H1 (cell line): ENCODE results near the gene MEGF11. TPM values are rescaled to one million over a fixed set of nuclear protein-coding genes. Genes with fewer than 3 reads are reported as not detected.

Experiments used
- CTCF ChIA-PET: fragments of 300-600 bp; sonication (Branson Sonifier 250); formaldehyde crosslinking; loops from one replicate; lab custom pipeline; 2021; ENCODE audit not compliant: partially characterized antibody; lab: Charles Lee
- POLR2A ChIA-PET: fragments of 300-600 bp; sonication (Branson Sonifier 250); formaldehyde crosslinking; loops from one replicate; lab custom pipeline; 2021; ENCODE audit warnings: inconsistent platforms; ENCODE audit not compliant: partially characterized antibody; lab: Charles Lee
- DNase-seq, 2 experiments: peaks; one replicate each; pipeline versions ENCODE4 v3.0.0 to v3.0.0-alpha.2; 2010 to 2022; ENCODE audit warnings: low spot score in 2 of 2, low read depth in 1 of 2, mixed read lengths in 1 of 2
- FAIRE-seq: peaks from 2 replicates; lab custom pipeline; 2011; peaks lifted over from hg19 to GRCh38; lab: Jason Lieb, UNC
- H2AFZ ChIP-seq: 2 replicates; pipeline ENCODE4 v1.8.1; 2012; ENCODE audit warnings: low read length, inconsistent platforms
- H2AK5ac ChIP-seq: 2 replicates; pipeline ENCODE4 v1.6.1; 2013; ENCODE audit warnings: low read depth, low read length
- H2BK120ac ChIP-seq: replicated peaks from 2 replicates; pipeline ENCODE3; 2013; ENCODE audit warnings: low read depth, low read length, inconsistent platforms
- H2BK12ac ChIP-seq: 2 replicates; pipeline ENCODE4 v1.6.1; 2013; ENCODE audit warnings: low read depth, low read length
- H2BK15ac ChIP-seq: 2 replicates; pipeline ENCODE4 v1.6.1; 2013; ENCODE audit warnings: low read length
- H2BK20ac ChIP-seq: 2 replicates; pipeline ENCODE4 v1.6.1; 2013; ENCODE audit warnings: low read length
- H2BK5ac ChIP-seq: 2 replicates; pipeline ENCODE4 v1.6.1; 2013; ENCODE audit warnings: low read depth, low read length
- H3K14ac ChIP-seq: 2 replicates; pipeline ENCODE4 v1.6.1; 2013; ENCODE audit warnings: inconsistent platforms; ENCODE audit not compliant: insufficient read length
- H3K18ac ChIP-seq: 2 replicates; pipeline ENCODE4 v1.6.1; 2013; ENCODE audit warnings: low read length; ENCODE audit errors: extremely low read depth
- H3K23ac ChIP-seq: 2 replicates; pipeline ENCODE4 v1.6.1; 2013; ENCODE audit warnings: inconsistent platforms; ENCODE audit not compliant: insufficient read length
- H3K23me2 ChIP-seq: 2 replicates; pipeline ENCODE4 v1.6.1; 2013; ENCODE audit warnings: low read depth, low read length
- H3K27ac ChIP-seq: 2 replicates; pipeline ENCODE4 v1.6.1; 2011; ENCODE audit warnings: low read depth, low read length, inconsistent platforms
- H3K27me3 ChIP-seq, 4 experiments: replicated peaks in 1 of 4; 1 replicate in 1 of 4; 2 replicates in 3 of 4; pipeline versions ENCODE4 v1.6.1 to v1.8.1; 2011 to 2013; ENCODE audit warnings: low read length in 3 of 4, mild to moderate bottlenecking in 3 of 4, inconsistent platforms in 2 of 4, mixed read lengths in 2 of 4, moderate library complexity in 1 of 4; ENCODE audit not compliant: control insufficient read depth in 3 of 4, insufficient read depth in 3 of 4; ENCODE audit errors: extremely low read depth in 1 of 4
- H3K36me3 ChIP-seq, 4 experiments: 2 replicates each; pipeline versions ENCODE4 v1.6.1 to v1.8.1; 2011 to 2013; ENCODE audit warnings: mild to moderate bottlenecking in 4 of 4, low read length in 3 of 4, moderate library complexity in 2 of 4, control low read depth in 1 of 4, inconsistent platforms in 1 of 4; ENCODE audit not compliant: insufficient read depth in 4 of 4, control insufficient read depth in 2 of 4
- H3K4ac ChIP-seq: replicated peaks from 2 replicates; pipeline ENCODE3; 2013; ENCODE audit warnings: low read length, low read depth, mixed read lengths, inconsistent platforms; ENCODE audit not compliant: insufficient read length
- H3K4me1 ChIP-seq, 4 experiments: replicated peaks in 1 of 4; 1 replicate in 1 of 4; 2 replicates in 3 of 4; pipeline versions ENCODE4 v1.6.1 to v1.8.1; 2011 to 2013; ENCODE audit warnings: low read length in 3 of 4, inconsistent platforms in 2 of 4, mixed read lengths in 1 of 4; ENCODE audit not compliant: insufficient read depth in 4 of 4, control insufficient read depth in 3 of 4
- H3K4me2 ChIP-seq, 2 experiments: 2 replicates each; pipeline versions ENCODE4 v1.6.1 to v1.8.1; 2011 to 2013; ENCODE audit warnings: low read depth in 2 of 2, low read length in 2 of 2, control low read depth in 1 of 2, inconsistent platforms in 1 of 2, mild to moderate bottlenecking in 1 of 2; ENCODE audit not compliant: insufficient read depth in 1 of 2
- H3K4me3 ChIP-seq, 4 experiments: fragments of 200-600, 300-600 bp in 1 of 4; sonication (generic), shearing (Covaris generic), sonication (Bioruptor Twin) in 1 of 4; 2 replicates each; pipeline versions ENCODE4 v1.5.1 to v1.8.1; 2011 to 2016; ENCODE audit warnings: low read length in 4 of 4, low read depth in 3 of 4, control low read depth in 2 of 4, inconsistent platforms in 2 of 4, mild to moderate bottlenecking in 2 of 4, mixed read lengths in 1 of 4, moderate library complexity in 1 of 4; ENCODE audit not compliant: insufficient read depth in 2 of 4; ENCODE audit errors: extremely low read depth in 1 of 4
- H3K56ac ChIP-seq: replicated peaks from 2 replicates; pipeline ENCODE3; 2013; ENCODE audit warnings: low read depth, mild to moderate bottlenecking, mixed read lengths, low read length, inconsistent platforms; ENCODE audit not compliant: insufficient read length
- H3K79me1 ChIP-seq: 2 replicates; pipeline ENCODE4 v1.6.1; 2013; ENCODE audit warnings: low read depth, low read length, control low read depth
- H3K79me2 ChIP-seq, 2 experiments: 2 replicates each; pipeline versions ENCODE4 v1.6.1 to v1.8.1; 2012 to 2013; ENCODE audit warnings: low read length in 2 of 2, mild to moderate bottlenecking in 2 of 2, inconsistent platforms in 1 of 2; ENCODE audit not compliant: insufficient read depth in 2 of 2, control insufficient read depth in 1 of 2
- H3K9ac ChIP-seq, 4 experiments: replicated peaks in 1 of 4; 1 replicate in 1 of 4; 2 replicates in 3 of 4; pipeline versions ENCODE4 v1.6.1 to v1.8.1; 2011 to 2013; ENCODE audit warnings: low read depth in 3 of 4, low read length in 3 of 4, control low read depth in 2 of 4, mild to moderate bottlenecking in 2 of 4, moderate library complexity in 2 of 4, inconsistent platforms in 1 of 4; ENCODE audit errors: extremely low read depth in 1 of 4
- H3K9me3 ChIP-seq, 2 experiments: 2 replicates each; pipeline versions ENCODE4 v1.6.1 to v1.8.1; 2012 to 2013; ENCODE audit warnings: mild to moderate bottlenecking in 2 of 2, moderate library complexity in 2 of 2, control low read depth in 1 of 2, inconsistent platforms in 1 of 2, low read depth in 1 of 2, low read length in 1 of 2, mixed read lengths in 1 of 2; ENCODE audit not compliant: insufficient read depth in 2 of 2
- H4K20me1 ChIP-seq, 2 experiments: replicated peaks in 1 of 2; 2 replicates each; pipeline versions ENCODE3 to v1.8.1; 2011 to 2013; ENCODE audit warnings: inconsistent platforms in 2 of 2, low read length in 2 of 2, mild to moderate bottlenecking in 1 of 2; ENCODE audit not compliant: insufficient read depth in 2 of 2, control insufficient read depth in 1 of 2
- H4K5ac ChIP-seq: 2 replicates; pipeline ENCODE4 v1.6.1; 2013; ENCODE audit warnings: low read length, low read depth, mixed read lengths, inconsistent platforms; ENCODE audit not compliant: insufficient read length
- H4K8ac ChIP-seq: 2 replicates; pipeline ENCODE4 v1.8.0; 2013; ENCODE audit warnings: mild to moderate bottlenecking, moderate library complexity, low read length, inconsistent platforms; ENCODE audit not compliant: insufficient read depth; ENCODE audit errors: extremely low read depth
- H4K91ac ChIP-seq: replicated peaks from 2 replicates; pipeline ENCODE3; 2013; ENCODE audit warnings: low read length, mixed read lengths, inconsistent platforms; ENCODE audit not compliant: insufficient read length
- E2F6 ChIP-seq: IDR thresholded peaks from 2 replicates; pipeline ENCODE4 v1.6.1; 2012; ENCODE audit warnings: inconsistent platforms
- GABPA ChIP-seq: IDR thresholded peaks from 2 replicates; pipeline ENCODE4 v1.6.1; 2011; ENCODE audit warnings: mild to moderate bottlenecking, low read length, moderate library complexity, borderline replicate concordance; ENCODE audit not compliant: insufficient read depth
- TAF1 ChIP-seq: IDR thresholded peaks from 2 replicates; pipeline ENCODE4 v1.6.1; 2011; ENCODE audit warnings: mild to moderate bottlenecking, low read depth, low read length
- TBP ChIP-seq: IDR thresholded peaks from 2 replicates; pipeline ENCODE4 v1.6.1; 2011; ENCODE audit warnings: low read depth, low read length, improper control_type of control experiment
- WGBS, 2 experiments: shearing (Covaris generic) in 1 of 2; methylation state at CpG; one replicate each; pipeline versions ENCODE4 v1.1.6 to v1.1.7; 2013 to 2015; ENCODE audit warnings: low lambda C conversion rate in 2 of 2, mixed read lengths in 2 of 2, inconsistent platforms in 1 of 2, low coverage in 1 of 2, missing lambda C conversion rate in 1 of 2; ENCODE audit not compliant: insufficient replicate concordance in 2 of 2, insufficient coverage in 1 of 2, insufficient read length in 1 of 2; ENCODE audit errors: extremely low coverage in 1 of 2, missing lambda C conversion rate in 1 of 2; 5-methylcytosine and 5-hydroxymethylcytosine counted together
- polyA plus RNA-seq, 7 experiments: library from polyadenylated mRNA; depleted of rRNA in 3 of 7; stranded (reverse) in 5 of 7; unstranded in 2 of 7; fragments of >200 nt in 5 of 7; fragments of 200-250 nt in 2 of 7; gene quantifications; 1 replicate in 5 of 7; 2 replicates in 1 of 7; 4 replicates in 1 of 7; pipeline versions ENCODE4 v1.2.1 to v1.2.3, GENCODE V29; 2011 to 2013; ENCODE audit warnings: missing spikeins in 2 of 7, mixed read lengths in 2 of 7
- total RNA-seq: library from RNA; stranded (reverse); fragmentation: NEBNext Ultra II Directional; extraction: Animal tissue kit (Norgen Biotek cat#: 25700); gene quantifications from 2 replicates; pipeline ENCODE4 v1.2.1, GENCODE V29; 2021
- TF ChIP-seq, protein P1 (sequence below), 3 experiments: IDR thresholded peaks; 1 replicate in 2 of 3; 2 replicates in 1 of 3; pipeline versions ENCODE4 v1.5.1 to v1.6.1; 2011; ENCODE audit warnings: low read length in 3 of 3, mild to moderate bottlenecking in 3 of 3, inconsistent platforms in 2 of 3, low read depth in 1 of 3, moderate library complexity in 1 of 3; ENCODE audit not compliant: insufficient read depth in 1 of 3; ENCODE audit errors: control extremely low read depth in 1 of 3
- TF ChIP-seq, protein P2 (sequence below): IDR thresholded peaks from 2 replicates; pipeline ENCODE4 v1.6.1; 2012; ENCODE audit warnings: inconsistent platforms

Gene MEGF11
- total and polyA plus RNA-seq, 2 of the 8 experiments (the other 6 are each of a cell fraction or from before 2014, with no cell fraction given) = 4.4 to 4.8 TPM

- no peak overlapping the region for H3K4ac ChIP-seq
- TF ChIP-seq GABPA = no peak
- TF ChIP-seq E2F6 = peak; percentile 75
- TF ChIP-seq, protein P1, sequence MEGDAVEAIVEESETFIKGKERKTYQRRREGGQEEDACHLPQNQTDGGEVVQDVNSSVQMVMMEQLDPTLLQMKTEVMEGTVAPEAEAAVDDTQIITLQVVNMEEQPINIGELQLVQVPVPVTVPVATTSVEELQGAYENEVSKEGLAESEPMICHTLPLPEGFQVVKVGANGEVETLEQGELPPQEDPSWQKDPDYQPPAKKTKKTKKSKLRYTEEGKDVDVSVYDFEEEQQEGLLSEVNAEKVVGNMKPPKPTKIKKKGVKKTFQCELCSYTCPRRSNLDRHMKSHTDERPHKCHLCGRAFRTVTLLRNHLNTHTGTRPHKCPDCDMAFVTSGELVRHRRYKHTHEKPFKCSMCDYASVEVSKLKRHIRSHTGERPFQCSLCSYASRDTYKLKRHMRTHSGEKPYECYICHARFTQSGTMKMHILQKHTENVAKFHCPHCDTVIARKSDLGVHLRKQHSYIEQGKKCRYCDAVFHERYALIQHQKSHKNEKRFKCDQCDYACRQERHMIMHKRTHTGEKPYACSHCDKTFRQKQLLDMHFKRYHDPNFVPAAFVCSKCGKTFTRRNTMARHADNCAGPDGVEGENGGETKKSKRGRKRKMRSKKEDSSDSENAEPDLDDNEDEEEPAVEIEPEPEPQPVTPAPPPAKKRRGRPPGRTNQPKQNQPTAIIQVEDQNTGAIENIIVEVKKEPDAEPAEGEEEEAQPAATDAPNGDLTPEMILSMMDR (IDR thresholded peaks at IDR 0.05; ENCODE audit: control extremely low read depth in 1 of 3, insufficient read depth in 1 of 3, low read depth in 1 of 3, low read length in 3 of 3) = peak in 2 of 3 experiments; percentile 27 to 38; a peak in 2 of 4 replicates
- TF ChIP-seq TAF1 = no peak
- TF ChIP-seq, protein P2, sequence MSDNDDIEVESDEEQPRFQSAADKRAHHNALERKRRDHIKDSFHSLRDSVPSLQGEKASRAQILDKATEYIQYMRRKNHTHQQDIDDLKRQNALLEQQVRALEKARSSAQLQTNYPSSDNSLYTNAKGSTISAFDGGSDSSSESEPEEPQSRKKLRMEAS = peak; percentile 66
- no peak for TF ChIP-seq TBP
- H2BK5ac ChIP-seq = no peak overlapping the region
- no peaks in the 10 kb centered on the region for H3K36me3 ChIP-seq
- H2BK15ac ChIP-seq = 0 out of 2 replicates have a peak overlapping the region, but pooled peaks have one; percentile 13
- no peak overlapping the region for H2BK20ac ChIP-seq
- H3K23me2 ChIP-seq = no peaks in the 10 kb centered on the region; the same call in 1 of the 2 replicates
- H4K5ac ChIP-seq = no peak overlapping the region
- H2AK5ac ChIP-seq = no peak overlapping the region
- FAIRE-seq (no peak), DNase-seq (no peak)
- no peaks in the 10 kb centered on the region for H3K79me1 ChIP-seq
- ChIA-PET CTCF (interaction anchor here (0.6 to 1.4 kb wide), 3 partner anchors 10 to 53 kb away, joined by 3 to 4 read pairs (median 3); no protein-coding TSS in a partner anchor), POLR2A (no interaction called here)
- H2BK12ac ChIP-seq = peak overlapping the region; percentile 55; the same call in 1 of the 2 replicates
- H3K14ac ChIP-seq = no peak overlapping the region
- no peaks in the 10 kb centered on the region for H3K79me2 ChIP-seq
- H3K27me3 ChIP-seq = no peaks in the 10 kb centered on the region
- peak overlapping the region; percentile 12; the same call in 1 of the 2 replicates for H4K8ac ChIP-seq
- no peak overlapping the region for H3K56ac ChIP-seq
- H3K9me3 ChIP-seq = no peaks in the 10 kb centered on the region
- no peak overlapping the region for H3K4me3 ChIP-seq
- H3K9ac ChIP-seq = no peak overlapping the region
- H4K20me1 ChIP-seq = no peaks in the 10 kb centered on the region
- no peak overlapping the region for H3K27ac ChIP-seq
- no peak overlapping the region for H3K18ac ChIP-seq
- WGBS, 2 experiments = 78% methylated on average over 18 of the region's 20 CpGs; no CpG with 5 or more reads in 1 of the 2 experiments
- no peak overlapping the region for H4K91ac ChIP-seq
- peaks cover 0 to 3% (median 2%) of the 10 kb centered on the region in 4 experiments; a peak in 5 of 7 replicates for H3K4me1 ChIP-seq
- H3K23ac ChIP-seq = no peak overlapping the region
- H2AFZ ChIP-seq = no peak overlapping the region
- no peak overlapping the region for H3K4me2 ChIP-seq
- no peak overlapping the region for H2BK120ac ChIP-seq
These were observed 175.2 kb downstream of the MEGF11 start for GRCh38 chr15:66078196-66078928.
